Measurements from ENCODE around the gene HOXA4.

HOXA4 gene

DNA sequence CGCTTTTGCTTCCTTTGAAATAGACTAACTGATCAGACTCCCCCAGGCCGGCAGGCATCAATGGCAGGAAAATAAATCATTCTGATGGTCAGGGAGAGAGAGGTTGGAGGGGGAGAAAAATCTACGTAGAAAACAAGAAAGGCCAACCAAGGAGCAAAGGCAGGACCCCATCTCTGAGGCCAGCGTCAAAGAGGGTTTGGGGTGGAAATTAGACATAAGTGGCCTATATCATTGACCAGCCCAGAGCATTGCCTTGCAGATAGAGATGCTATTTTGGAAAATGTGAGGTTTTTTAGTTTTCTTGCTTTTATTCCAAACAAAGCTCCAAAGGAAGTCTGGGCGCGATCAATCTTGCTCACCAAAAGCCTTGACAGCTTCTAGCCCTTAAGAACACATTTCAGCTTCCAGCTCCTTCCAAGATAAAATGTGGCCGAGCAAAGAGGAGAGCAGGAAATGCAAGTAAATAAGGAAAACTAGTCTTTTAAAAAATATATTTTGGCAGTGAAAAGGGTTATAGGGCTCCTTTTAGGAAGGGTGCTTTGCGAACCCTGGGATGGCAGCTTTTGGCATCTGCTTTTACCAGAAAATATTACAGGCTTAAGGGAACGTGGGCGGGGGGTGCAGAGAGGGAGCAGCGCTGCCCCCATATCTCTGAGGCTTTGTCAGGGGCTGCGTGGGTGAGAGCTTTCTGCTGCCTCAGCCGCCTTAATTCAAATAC lies 26.1 kb downstream of the HOXA4 start:
- H3K27ac ChIP-seq (ENCODE audit: low read depth, low read length), result peak overlapping the region; percentile 22
- no peaks in the 10 kb centered on the region for H3K36me3 ChIP-seq (ENCODE audit: control insufficient read depth in 1 of 2, insufficient read depth in 2 of 2, low read length in 2 of 2)
- H3K4me1 ChIP-seq (ENCODE audit: control insufficient read depth in 1 of 2, insufficient read depth in 2 of 2, low read length in 2 of 2), result peaks cover 4 to 11% of the 10 kb centered on the region in 2 donors
- peak overlapping the region in 1 of 2 donors; percentile 36 for H3K4me3 ChIP-seq (ENCODE audit: low read depth in 1 of 2, low read length in 2 of 2)
- peak overlapping the region in 1 of 2 donors; percentile 40 for H3K9ac ChIP-seq (ENCODE audit: low read depth in 1 of 2, low read length in 2 of 2)
- peaks cover 46 to 57% of the 10 kb centered on the region in 2 donors for H3K27me3 ChIP-seq (ENCODE audit: control insufficient read depth in 1 of 2, insufficient read depth in 2 of 2, low read length in 2 of 2)
- H3K9me3 ChIP-seq (ENCODE audit: control insufficient read depth in 1 of 2, low read length in 2 of 2), result no peaks in the 10 kb centered on the region

DNA sequence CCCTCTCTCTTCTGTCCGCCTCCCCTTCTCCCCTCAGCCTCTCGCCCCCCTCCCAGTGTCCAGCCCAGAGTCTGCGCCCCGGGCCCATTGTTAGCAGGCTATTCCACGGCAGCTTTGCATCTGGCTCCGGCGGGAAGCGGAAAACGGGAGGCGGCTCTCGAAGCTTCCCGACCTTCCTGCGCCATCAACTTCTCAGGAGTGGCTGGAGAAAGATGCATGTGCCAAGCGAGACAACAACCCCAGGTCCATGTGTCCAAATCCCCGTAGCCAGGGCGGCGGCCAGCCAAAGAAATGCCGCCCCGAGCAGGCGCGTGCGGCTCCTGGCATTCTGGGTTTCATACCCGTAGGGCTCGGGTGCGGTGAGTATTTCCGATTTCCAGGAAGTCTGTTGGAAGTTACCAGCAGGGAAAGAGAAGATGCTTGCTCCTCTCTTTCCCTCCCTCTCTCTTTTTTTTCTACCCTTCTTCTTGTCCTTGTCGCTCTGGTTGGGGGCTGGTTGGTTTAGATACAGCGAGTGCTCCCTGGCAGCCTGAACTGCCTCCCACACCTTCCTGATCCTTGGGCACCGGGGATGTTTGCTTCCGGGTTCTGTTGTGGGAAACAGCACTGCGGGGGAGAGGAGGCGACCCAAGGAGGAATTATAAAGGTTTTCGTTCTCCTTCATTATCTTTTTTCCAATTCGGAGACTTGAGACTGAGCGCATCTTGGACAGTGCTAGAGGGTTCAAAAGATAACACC lies 26.9 kb downstream of the HOXA4 start:
- Histone ChIP-seq H3K9me3 (ENCODE audit: control insufficient read depth in 1 of 2, low read length in 2 of 2) (no peaks in the 10 kb centered on the region), H3K27ac (ENCODE audit: low read depth, low read length) (peak overlapping the region; percentile 64), H3K27me3 (ENCODE audit: control insufficient read depth in 1 of 2, insufficient read depth in 2 of 2, low read length in 2 of 2) (peaks cover 52 to 65% of the 10 kb centered on the region in 2 donors), H3K4me3 (ENCODE audit: low read depth in 1 of 2, low read length in 2 of 2) (peak overlapping the region; percentile 36 to 40), H3K9ac (ENCODE audit: low read depth in 1 of 2, low read length in 2 of 2) (peak overlapping the region in 1 of 2 donors; percentile 40), H3K4me1 (ENCODE audit: control insufficient read depth in 1 of 2, insufficient read depth in 2 of 2, low read length in 2 of 2) (peaks cover 5 to 19% of the 10 kb centered on the region in 2 donors), H3K36me3 (ENCODE audit: control insufficient read depth in 1 of 2, insufficient read depth in 2 of 2, low read length in 2 of 2) (peaks cover 0 to 3% of the 10 kb centered on the region in 2 donors)

DNA sequence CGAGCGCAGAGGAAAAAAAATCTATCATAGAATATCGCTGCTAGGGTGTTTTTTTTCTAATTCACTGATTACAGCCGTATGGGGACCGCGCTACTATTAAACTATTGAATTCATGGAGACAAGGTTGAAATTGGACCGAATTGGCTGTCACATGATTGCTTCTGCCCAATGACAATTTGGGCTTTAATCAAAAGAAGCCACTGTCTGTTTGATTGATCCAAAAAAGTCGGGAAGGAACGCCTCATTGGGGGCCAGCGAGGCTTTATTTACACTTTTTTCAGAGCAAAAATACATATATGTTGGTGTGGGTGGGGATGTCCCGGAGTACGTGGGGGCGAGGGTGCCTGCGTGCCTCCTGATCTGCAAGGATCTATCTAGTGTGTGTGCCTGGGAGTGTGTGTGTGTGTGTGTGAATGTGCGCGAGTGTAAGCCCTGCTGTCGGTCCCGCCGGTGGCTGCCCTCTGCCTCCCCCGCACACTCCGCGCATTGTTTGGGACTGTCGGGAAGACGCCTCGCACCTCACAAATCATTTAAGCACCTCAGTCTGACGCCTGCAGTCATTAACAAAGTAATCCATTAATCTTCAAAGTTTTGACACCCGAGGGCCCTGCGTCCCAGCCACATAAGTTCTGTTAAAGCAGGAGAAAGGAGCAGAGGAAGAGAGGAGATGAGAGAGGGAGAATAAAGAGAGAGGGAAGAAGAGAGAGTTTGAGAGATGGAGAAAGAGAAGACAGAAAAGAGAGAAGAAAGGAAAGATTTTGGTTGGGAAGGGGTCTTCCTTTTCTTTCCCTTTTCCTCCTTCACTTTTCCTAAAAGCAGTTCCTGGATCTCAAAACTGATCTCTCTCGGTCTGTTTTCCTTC lies 27.7 kb downstream of the HOXA4 start, which contains the start of gene HOXA2:
HOXA2 (minus strand) TSS at position 103 of the 862 bp plus-strand sequence. CDS start 183 bp downstream, outside the sequence.
- Histone ChIP-seq H3K27me3 (ENCODE audit: control insufficient read depth in 1 of 2, insufficient read depth in 2 of 2, low read length in 2 of 2) (peaks cover 60 to 73% of the 10 kb centered on the region in 2 donors), H3K36me3 (ENCODE audit: control insufficient read depth in 1 of 2, insufficient read depth in 2 of 2, low read length in 2 of 2) (peaks cover 0 to 3% of the 10 kb centered on the region in 2 donors), H3K4me3 (ENCODE audit: low read depth in 1 of 2, low read length in 2 of 2) (peak within 1 kb of the TSS; percentile 45 to 51), H3K9ac (ENCODE audit: low read depth in 1 of 2, low read length in 2 of 2) (peak within 1 kb of the TSS; percentile 40 to 51), H3K4me1 (ENCODE audit: control insufficient read depth in 1 of 2, insufficient read depth in 2 of 2, low read length in 2 of 2) (peaks cover 9 to 25% of the 10 kb centered on the region in 2 donors), H3K27ac (ENCODE audit: low read depth, low read length) (peak within 1 kb of the TSS; percentile 64), H3K9me3 (ENCODE audit: control insufficient read depth in 1 of 2, low read length in 2 of 2) (no peaks in the 10 kb centered on the region)

DNA sequence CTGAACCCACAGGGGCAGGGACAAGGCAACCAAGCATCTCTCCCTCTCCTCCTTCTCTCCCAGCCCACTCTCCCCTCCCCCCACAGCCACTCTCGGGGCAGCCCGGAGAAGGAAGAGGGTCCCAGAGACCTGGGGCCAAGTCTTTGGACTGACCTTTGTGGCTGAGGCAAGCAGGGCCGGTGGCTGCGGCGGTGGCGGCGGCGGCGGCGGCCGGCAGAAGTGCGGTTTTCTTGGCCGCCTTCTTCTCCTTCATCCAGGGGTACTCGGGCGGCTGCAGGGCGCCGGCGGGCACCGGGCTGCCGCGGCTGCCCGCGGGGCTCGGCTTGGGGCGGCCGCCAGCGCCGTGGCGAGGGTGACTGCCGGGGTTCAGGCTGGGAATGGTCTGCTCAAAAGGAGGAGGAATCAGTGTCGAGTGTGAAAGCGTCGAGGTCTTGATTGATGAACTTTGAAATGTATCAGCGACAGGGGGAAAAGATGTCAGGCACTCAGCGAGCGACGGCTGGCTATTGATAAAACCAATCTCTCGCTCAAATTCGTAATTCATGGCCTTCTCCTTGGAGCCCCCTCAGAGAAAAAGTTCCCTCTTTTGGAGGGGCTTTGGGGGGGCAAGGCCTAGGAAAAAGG lies 28.5 kb downstream of the HOXA4 start:
- Histone ChIP-seq H3K4me3 (ENCODE audit: low read depth in 1 of 2, low read length in 2 of 2) (peak overlapping the region; percentile 45 to 51), H3K36me3 (ENCODE audit: control insufficient read depth in 1 of 2, insufficient read depth in 2 of 2, low read length in 2 of 2) (peaks cover 0 to 3% of the 10 kb centered on the region in 2 donors), H3K4me1 (ENCODE audit: control insufficient read depth in 1 of 2, insufficient read depth in 2 of 2, low read length in 2 of 2) (peaks cover 16 to 25% of the 10 kb centered on the region in 2 donors), H3K27ac (ENCODE audit: low read depth, low read length) (peak overlapping the region; percentile 64), H3K9me3 (ENCODE audit: control insufficient read depth in 1 of 2, low read length in 2 of 2) (no peaks in the 10 kb centered on the region), H3K9ac (ENCODE audit: low read depth in 1 of 2, low read length in 2 of 2) (peak overlapping the region; percentile 32 to 51), H3K27me3 (ENCODE audit: control insufficient read depth in 1 of 2, insufficient read depth in 2 of 2, low read length in 2 of 2) (peaks cover 66 to 81% of the 10 kb centered on the region in 2 donors)

DNA sequence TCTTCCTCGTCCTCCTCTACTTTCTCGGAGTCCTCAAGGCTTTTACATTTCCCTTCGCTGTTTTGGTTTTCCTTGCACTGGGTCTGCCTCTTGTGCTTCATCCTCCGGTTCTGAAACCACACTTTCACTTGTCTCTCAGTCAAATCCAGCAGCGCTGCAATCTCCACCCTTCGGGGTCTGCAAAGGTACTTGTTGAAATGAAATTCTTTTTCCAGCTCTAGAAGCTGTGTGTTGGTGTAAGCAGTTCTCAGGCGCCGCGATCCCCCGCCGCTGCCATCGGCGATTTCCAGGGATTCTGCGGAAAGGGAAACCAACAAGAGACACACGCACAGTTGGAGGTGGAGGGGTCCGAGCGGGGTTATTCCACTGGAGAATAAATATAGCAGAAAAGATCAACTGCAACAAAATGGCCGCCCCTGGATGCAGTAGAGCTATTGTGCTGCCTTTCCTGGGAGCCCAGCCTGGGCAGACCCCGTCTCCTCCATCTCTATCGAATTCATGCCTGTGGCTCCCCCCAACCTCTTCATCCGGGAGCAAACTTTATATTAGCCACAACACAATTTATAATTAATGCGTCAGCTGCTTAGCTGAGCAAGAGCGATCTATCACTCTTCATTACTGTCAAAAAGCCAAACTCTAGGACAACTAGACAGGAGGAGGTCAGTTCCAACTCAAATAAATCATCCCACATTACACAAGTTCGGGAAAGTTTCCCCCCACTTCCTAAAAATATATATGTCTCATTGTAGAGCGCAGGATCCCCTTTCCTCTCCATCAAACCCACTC lies 29.2 kb downstream of the HOXA4 start:
- H3K27me3 ChIP-seq (ENCODE audit: control insufficient read depth in 1 of 2, insufficient read depth in 2 of 2, low read length in 2 of 2), result peaks cover 73 to 83% of the 10 kb centered on the region in 2 donors
- peak overlapping the region in 1 of 2 donors; percentile 43 for H3K9ac ChIP-seq (ENCODE audit: low read depth in 1 of 2, low read length in 2 of 2)
- peaks cover 0 to 3% of the 10 kb centered on the region in 2 donors for H3K36me3 ChIP-seq (ENCODE audit: control insufficient read depth in 1 of 2, insufficient read depth in 2 of 2, low read length in 2 of 2)
- no peaks in the 10 kb centered on the region for H3K9me3 ChIP-seq (ENCODE audit: control insufficient read depth in 1 of 2, low read length in 2 of 2)
- H3K4me1 ChIP-seq (ENCODE audit: control insufficient read depth in 1 of 2, insufficient read depth in 2 of 2, low read length in 2 of 2), result peaks cover 23 to 25% of the 10 kb centered on the region in 2 donors
- H3K27ac ChIP-seq (ENCODE audit: low read depth, low read length), result peak overlapping the region; percentile 64
- peak overlapping the region; percentile 45 to 51 for H3K4me3 ChIP-seq (ENCODE audit: low read depth in 1 of 2, low read length in 2 of 2)

DNA sequence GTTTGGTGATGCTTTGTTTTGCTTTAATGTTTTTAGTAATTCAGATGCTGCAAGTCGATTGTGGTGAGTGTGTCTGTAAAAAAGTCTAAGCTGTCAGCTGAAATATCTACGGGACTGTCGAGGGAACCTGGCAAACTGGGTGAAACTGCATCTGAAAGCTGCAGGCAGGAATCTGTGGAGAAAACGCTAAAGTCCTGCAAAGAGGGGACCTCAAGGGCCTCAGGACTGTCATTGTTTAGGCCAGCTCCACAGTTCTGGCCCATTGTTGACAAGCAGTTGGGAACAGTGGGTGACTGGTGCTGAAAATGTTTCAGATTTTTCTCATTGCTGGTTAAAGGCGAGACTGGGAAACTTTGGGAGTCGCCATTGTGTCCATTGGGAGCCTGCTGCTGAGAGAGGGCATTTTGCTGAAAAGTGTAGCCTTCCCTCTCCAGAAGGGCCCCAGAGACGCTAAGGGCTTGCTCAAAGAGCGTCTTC lies 29.8 kb downstream of the HOXA4 start:
- H3K27me3 ChIP-seq (ENCODE audit: control insufficient read depth in 1 of 2, insufficient read depth in 2 of 2, low read length in 2 of 2), result peaks cover 74 to 81% of the 10 kb centered on the region in 2 donors
- H3K4me3 ChIP-seq (ENCODE audit: low read depth in 1 of 2, low read length in 2 of 2), result peak overlapping the region; percentile 45 to 51
- H3K9me3 ChIP-seq (ENCODE audit: control insufficient read depth in 1 of 2, low read length in 2 of 2), result no peaks in the 10 kb centered on the region
- peak overlapping the region in 1 of 2 donors; percentile 25 for H3K9ac ChIP-seq (ENCODE audit: low read depth in 1 of 2, low read length in 2 of 2)
- peaks cover 25% of the 10 kb centered on the region in 2 donors for H3K4me1 ChIP-seq (ENCODE audit: control insufficient read depth in 1 of 2, insufficient read depth in 2 of 2, low read length in 2 of 2)
- H3K36me3 ChIP-seq (ENCODE audit: control insufficient read depth in 1 of 2, insufficient read depth in 2 of 2, low read length in 2 of 2), result peaks cover 0 to 3% of the 10 kb centered on the region in 2 donors
- no peak overlapping the region for H3K27ac ChIP-seq (ENCODE audit: low read depth, low read length)

DNA sequence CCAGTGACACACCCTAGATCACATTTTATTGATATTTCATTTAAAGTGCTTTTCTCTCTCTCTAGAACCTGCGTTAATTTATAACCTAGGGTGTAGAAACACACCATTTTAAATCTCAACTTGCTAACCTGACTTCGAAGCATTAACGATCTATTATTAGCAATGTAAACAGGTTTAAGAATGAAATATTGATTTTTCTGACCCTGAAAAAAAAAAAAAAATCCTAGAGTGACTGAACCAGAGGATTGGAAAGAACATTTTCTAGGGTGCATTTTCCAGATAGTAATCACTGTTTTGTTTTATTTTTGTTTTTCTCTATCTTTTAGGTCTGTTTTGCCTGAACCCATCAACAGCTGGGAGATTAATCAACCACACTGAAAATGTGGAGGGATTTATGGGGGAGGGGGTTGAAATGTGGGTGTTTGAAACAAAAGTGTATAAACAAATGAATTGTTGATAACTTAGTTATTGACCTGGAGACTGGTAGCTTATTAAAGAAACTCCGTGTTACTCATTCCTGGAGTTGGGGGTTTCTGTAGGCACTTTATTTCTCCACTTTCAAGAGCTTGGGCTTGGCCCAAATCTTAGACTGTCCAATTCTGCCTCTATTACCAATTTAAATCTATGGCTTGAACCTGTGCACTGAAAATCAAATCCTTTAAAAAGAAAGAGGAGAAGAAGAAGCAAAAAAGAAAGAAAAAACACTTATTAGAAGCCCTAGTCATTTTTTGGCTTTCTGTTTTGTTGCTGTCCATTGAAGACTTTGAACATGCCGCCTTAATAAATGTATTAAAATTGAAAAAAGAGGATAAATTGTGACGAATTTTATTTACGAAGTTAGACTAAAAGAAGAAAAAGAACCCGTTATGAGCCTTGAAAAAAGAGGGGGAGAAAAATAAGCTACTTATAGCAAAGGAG lies 30.8 kb downstream of the HOXA4 start:
- H3K27ac ChIP-seq (ENCODE audit: low read depth, low read length), result no peak overlapping the region
- peak overlapping the region; percentile 78 to 87 for H3K4me3 ChIP-seq (ENCODE audit: low read depth in 1 of 2, low read length in 2 of 2)
- no peaks in the 10 kb centered on the region for H3K9me3 ChIP-seq (ENCODE audit: control insufficient read depth in 1 of 2, low read length in 2 of 2)
- peaks cover 80 to 85% of the 10 kb centered on the region in 2 donors for H3K27me3 ChIP-seq (ENCODE audit: control insufficient read depth in 1 of 2, insufficient read depth in 2 of 2, low read length in 2 of 2)
- peak overlapping the region; percentile 32 to 71 for H3K9ac ChIP-seq (ENCODE audit: low read depth in 1 of 2, low read length in 2 of 2)
- peaks cover 25 to 33% of the 10 kb centered on the region in 2 donors for H3K4me1 ChIP-seq (ENCODE audit: control insufficient read depth in 1 of 2, insufficient read depth in 2 of 2, low read length in 2 of 2)
- peaks cover 0 to 3% of the 10 kb centered on the region in 2 donors for H3K36me3 ChIP-seq (ENCODE audit: control insufficient read depth in 1 of 2, insufficient read depth in 2 of 2, low read length in 2 of 2)
